Stimulated activated CD4-positive, alpha-beta T cell treated with anti-CD3 and anti-CD28 coated beads, TNF-alpha, amount 100 ng/mL, for 4 hours (primary cell): Measurements from ENCODE around the gene GFY.

Source experiments
- DNase-seq, 3 experiments: peaks; one replicate each; pipeline ENCODE4 v3.0.0-alpha.2; 2020; ENCODE audit warnings: low read depth in 3 of 3

GFY gene

GRCh38 chr19:49408816-49409440 lies 16.3 kb upstream of the GFY start:
- DNase-seq, result no peak

GRCh38 chr19:49409441-49410029 lies 15.7 kb upstream of the GFY start:
- DNase-seq, result no peak

GRCh38 chr19:49411681-49412326 lies 13.4 kb upstream of the GFY start:
- no peak for DNase-seq

- no peak for DNase-seq
Observed at GRCh38 chr19:49413348-49413747, 11.8 kb upstream of the GFY start.

GRCh38 chr19:49414256-49414655 lies 10.9 kb upstream of the GFY start:
- no peak for DNase-seq

- DNase-seq, result no peak
Observed at GRCh38 chr19:49415102-49415809, 9.9 kb upstream of the GFY start.

- DNase-seq, result no peak
Observed at GRCh38 chr19:49415810-49416200, 9.4 kb upstream of the GFY start.

- no peak for DNase-seq
Observed at GRCh38 chr19:49417088-49417487, 8.1 kb upstream of the GFY start.

GRCh38 chr19:49418511-49418910 lies 6.7 kb upstream of the GFY start:
- no peak for DNase-seq

- DNase-seq, result no peak
Observed at GRCh38 chr19:49419173-49419572, 6.0 kb upstream of the GFY start.

GRCh38 chr19:49420227-49420626 lies 5.0 kb upstream of the GFY start:
- no peak for DNase-seq

- DNase-seq, result no peak
Observed at GRCh38 chr19:49421039-49421877, 3.9 kb upstream of the GFY start.

- no peak for DNase-seq
Observed at GRCh38 chr19:49421878-49422202, 3.3 kb upstream of the GFY start.

- DNase-seq, result no peak
Observed at GRCh38 chr19:49422407-49423070, 2.6 kb upstream of the GFY start.

GRCh38 chr19:49423071-49423984 lies 1.9 kb upstream of the GFY start, which contains the start of gene PTH2:
TSS of gene PTH2 (minus strand) at chr19:49423441. CDS start at chr19:49423339, 102 bp downstream.
- DNase-seq, result no peak

- no peak for DNase-seq
Observed at GRCh38 chr19:49423985-49424303, 1.2 kb upstream of the GFY start.

GRCh38 chr19:49425922-49426592 lies 869 bp downstream of the GFY start:
- no peak for DNase-seq

GRCh38 chr19:49427339-49427738 lies 2.2 kb downstream of the GFY start:
- no peak for DNase-seq

GRCh38 chr19:49427855-49428546 lies 2.8 kb downstream of the GFY start:
- no peak for DNase-seq
